K562 (cell line): ENCODE data around the gene CELF4. TPM values are rescaled to one million over a fixed set of nuclear protein-coding genes. Genes with fewer than 3 reads are reported as not detected.

Experiments
- ATAC-seq: fragments of 200-7000 bp; cut with Tn5 transposase; 3 replicates; pipeline ENCODE4 v1.9.1; 2020; ENCODE audit warnings: moderate library complexity
- BruUV-seq: library from RNA; stranded (reverse); fragments of 400-500 nt; replicated peaks from 2 replicates; lab custom pipeline; 2021; lab: Mats Ljungman, UMichigan
- CTCF ChIA-PET: fragments of 300-600 bp; formaldehyde crosslinking; extraction: SDS; loops from one replicate; lab custom pipeline; 2021; ENCODE audit warnings: low intra/inter-chr PET ratio; lab: Yijun Ruan, JAX
- POLR2A ChIA-PET: fragments of 300-600, 350-650 bp; sonication (Branson Sonifier 250); formaldehyde crosslinking; extraction: SDS; loops from one replicate; lab custom pipeline; 2021; ENCODE audit warnings: antibody characterized with exemption, inconsistent platforms; lab: Yijun Ruan, JAX
- DNase-seq, 4 experiments: peaks; one replicate each; pipeline versions ENCODE4 v3.0.0 to v3.0.0-alpha.2; 2011 to 2018; ENCODE audit warnings: low spot score in 3 of 4, mixed read lengths in 3 of 4; ENCODE audit errors: extremely low read depth in 1 of 4
- FAIRE-seq: peaks from 2 replicates; lab custom pipeline; 2011; peaks lifted over from hg19 to GRCh38; lab: Jason Lieb, UNC
- H2AFZ ChIP-seq: 2 replicates; pipeline ENCODE4 v1.6.0; 2011; ENCODE audit warnings: low read depth, low read length, control low read depth, inconsistent platforms
- H3K27ac ChIP-seq: fragments of 200-600 bp; 3 replicates; pipeline ENCODE4 v1.8.0; 2011; ENCODE audit warnings: low read depth, mild to moderate bottlenecking, control low read depth, inconsistent platforms, low read length, moderate library complexity, mixed read lengths; ENCODE audit errors: extremely low read depth
- H3K27me3 ChIP-seq, 2 experiments: fragments of 300-600 bp in 1 of 2; 2 replicates in 1 of 2; 3 replicates in 1 of 2; pipeline versions ENCODE4 v1.6.0 to v1.8.0; 2011; ENCODE audit warnings: inconsistent platforms in 2 of 2, low read length in 2 of 2, mild to moderate bottlenecking in 1 of 2, mixed read lengths in 1 of 2, moderate library complexity in 1 of 2; ENCODE audit not compliant: control insufficient read depth in 2 of 2, insufficient read depth in 2 of 2
- H3K36me3 ChIP-seq: fragments of 300-600 bp; 3 replicates; pipeline ENCODE4 v1.8.0; 2011; ENCODE audit warnings: mild to moderate bottlenecking, low read length, inconsistent platforms; ENCODE audit not compliant: control insufficient read depth, insufficient read depth
- H3K4me1 ChIP-seq, 2 experiments: fragments of 200-600 bp in 1 of 2; replicated peaks in 1 of 2; 2 replicates in 1 of 2; 3 replicates in 1 of 2; pipeline versions ENCODE4 v1.5.1 to v1.8.0; 2011; ENCODE audit warnings: inconsistent platforms in 2 of 2, low read length in 2 of 2, mild to moderate bottlenecking in 1 of 2, mixed read lengths in 1 of 2, moderate library complexity in 1 of 2; ENCODE audit not compliant: control insufficient read depth in 2 of 2, insufficient read depth in 2 of 2
- H3K4me2 ChIP-seq: 2 replicates; pipeline ENCODE4 v1.6.1; 2011; ENCODE audit warnings: low read length, control low read depth, inconsistent platforms, mixed read lengths; ENCODE audit not compliant: insufficient read depth
- H3K4me3 ChIP-seq: fragments of 200-600 bp; sonication (generic), shearing (Covaris generic); 2 replicates; pipeline ENCODE4 v1.5.1; 2016; ENCODE audit warnings: control low read depth, inconsistent platforms
- H3K79me2 ChIP-seq: fragments of 200-600 bp; 3 replicates; pipeline ENCODE4 v1.8.0; 2011; ENCODE audit warnings: low read length, inconsistent platforms; ENCODE audit not compliant: control insufficient read depth, insufficient read depth
- H3K9ac ChIP-seq, 2 experiments: 2 replicates each; pipeline versions ENCODE4 v1.6.0 to v1.6.1; 2011; ENCODE audit warnings: low read depth in 2 of 2, low read length in 2 of 2, control low read depth in 1 of 2, inconsistent platforms in 1 of 2, mild to moderate bottlenecking in 1 of 2, mixed read lengths in 1 of 2; ENCODE audit not compliant: insufficient read depth in 1 of 2
- H3K9me1 ChIP-seq: one replicate; pipeline ENCODE4 v1.6.0; 2011; ENCODE audit warnings: inconsistent platforms, mild to moderate bottlenecking, low read length, moderate library complexity; ENCODE audit not compliant: control insufficient read depth, insufficient read depth
- H3K9me3 ChIP-seq: replicated peaks from 2 replicates; pipeline ENCODE4 v1.5.1; 2011; ENCODE audit warnings: low read depth, low read length, inconsistent platforms; ENCODE audit not compliant: control insufficient read depth, insufficient read depth
- H4K20me1 ChIP-seq: replicated peaks from 2 replicates; pipeline ENCODE4 v1.6.1; 2011; ENCODE audit warnings: low read length, inconsistent platforms, mixed read lengths; ENCODE audit not compliant: control insufficient read depth, insufficient read depth
- BRD9 ChIP-seq: fragments of 450-650 bp; IDR thresholded peaks from 2 replicates; pipeline ENCODE4 v1.6.1; 2018; ENCODE audit warnings: low read depth; ENCODE audit not compliant: partially characterized antibody
- CCNT2 ChIP-seq: IDR thresholded peaks from 2 replicates; pipeline ENCODE4 v1.6.1; 2011; ENCODE audit warnings: borderline replicate concordance, low read depth, mild to moderate bottlenecking, moderate library complexity, mixed read lengths, low read length; ENCODE audit not compliant: insufficient read length; ENCODE audit errors: extremely low read depth
- EGR1 ChIP-seq: fragments of 450-650 bp; conservative IDR thresholded peaks from 2 replicates; pipeline ENCODE4 v1.6.1; 2017; ENCODE audit warnings: mild to moderate bottlenecking
- MYNN ChIP-seq, 2 experiments: sonication (generic); formaldehyde crosslinking in 1 of 2; IDR thresholded peaks; 2 replicates each; pipeline versions ENCODE4 v1.5.0 to v1.6.1; 2016 to 2020; ENCODE audit warnings: antibody characterized with exemption in 1 of 2, missing genetic modification reagents in 1 of 2
- RAD51 ChIP-seq: fragments of 450-650 bp; IDR thresholded peaks from 2 replicates; pipeline ENCODE4 v1.7.1; 2016; ENCODE audit warnings: low read depth, mild to moderate bottlenecking, borderline replicate concordance
- ZNF408 ChIP-seq: fragments of 250-450 bp; sonication (Bioruptor Pico); IDR thresholded peaks from 2 replicates; pipeline ENCODE4 v1.4.0; 2020; ENCODE audit warnings: low read depth, mild to moderate bottlenecking, moderate library complexity
- WGBS: fragments of 100-300 bp; shearing (Covaris generic); methylation state at CpG from one replicate; pipeline ENCODE4 v1.1.6; 2016; ENCODE audit warnings: low coverage, mixed read lengths; ENCODE audit not compliant: insufficient coverage; ENCODE audit errors: missing lambda C conversion rate; 5-methylcytosine and 5-hydroxymethylcytosine counted together
- in situ Hi-C: fragments of 300-500 bp; cut with MboI; formaldehyde crosslinking; loops from 4 replicates; pipeline ENCODE4 v1.15.0; 2018; ENCODE audit warnings: inconsistent platforms, mixed read lengths
- intact Hi-C: fragments of 100-400 bp; cut with micrococcal nuclease; formaldehyde crosslinking; loops from 2 replicates; pipeline ENCODE4 v1.14.2; 2022
- polyA plus RNA-seq, 8 experiments: library from polyadenylated mRNA; depleted of rRNA in 4 of 8; stranded (reverse) in 5 of 8; unstranded in 3 of 8; fragments of >200 nt; fragmentation: Nextera tagmentation in 2 of 8; fragmentation: Illumina TruSeq in 1 of 8; extraction: Ambion mirVana in 2 of 8; extraction: Trizol in 1 of 8; gene quantifications; 2 replicates each; pipeline versions ENCODE4 v1.2.1 to v1.2.3, GENCODE V29; 2011 to 2014; ENCODE audit warnings: inconsistent platforms in 1 of 8, missing spikeins in 1 of 8
- total RNA-seq, 7 experiments: library from RNA; depleted of rRNA in 6 of 7; stranded (reverse); fragments of >200 nt in 6 of 7; fragmentation: Illumina TruSeq in 2 of 7; extraction: Trizol in 2 of 7; gene quantifications; 2 replicates each; pipeline versions ENCODE4 v1.2.1 to v1.2.3, GENCODE V29; 2011 to 2021; ENCODE audit warnings: low replicate concordance in 1 of 7
- TF ChIP-seq, protein P1 (sequence below): IDR thresholded peaks from 2 replicates; pipeline ENCODE4 v1.6.1; 2011; ENCODE audit not compliant: insufficient read length; ENCODE audit errors: extremely low read depth
- TF ChIP-seq, protein P2 (sequence below): fragments of 250-450 bp; sonication (Bioruptor Pico); IDR thresholded peaks from 2 replicates; pipeline ENCODE4 v1.5.0; 2020; ENCODE audit warnings: mild to moderate bottlenecking
- TF ChIP-seq, protein P3 (sequence below): fragments of 450-650 bp; formaldehyde crosslinking; conservative IDR thresholded peaks from 2 replicates; pipeline ENCODE4 v1.4.0; 2022; ENCODE audit warnings: mild to moderate bottlenecking, missing genetic modification characterization

CELF4 gene
- total and polyA plus RNA-seq, 9 of the 15 experiments (the other 6 are each of a cell fraction or from before 2014, with no cell fraction given) = 0.04 to 0.24 (median 0.07) TPM; not detected in 3

DNA sequence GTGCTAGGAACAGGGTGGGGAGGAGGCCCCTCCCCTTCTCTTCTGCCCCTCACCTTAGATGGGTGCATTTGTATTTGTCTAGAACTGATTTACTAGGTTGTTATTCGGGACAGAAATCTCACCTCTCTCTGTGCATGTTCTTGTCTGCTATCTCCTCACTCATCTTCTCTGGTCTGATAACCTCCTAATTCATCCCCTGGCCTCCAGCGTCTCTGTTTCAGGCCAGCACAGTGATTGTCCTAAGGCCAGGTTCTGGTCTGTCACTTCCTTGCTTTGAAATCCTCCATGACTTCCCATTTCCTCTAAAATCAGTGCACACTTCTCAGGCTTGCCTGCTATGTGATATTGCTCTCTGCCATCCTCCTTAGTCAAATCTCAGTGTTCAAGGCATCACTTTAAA lies 58.4 kb downstream of the CELF4 start (continued):
- TF ChIP-seq, protein P1, sequence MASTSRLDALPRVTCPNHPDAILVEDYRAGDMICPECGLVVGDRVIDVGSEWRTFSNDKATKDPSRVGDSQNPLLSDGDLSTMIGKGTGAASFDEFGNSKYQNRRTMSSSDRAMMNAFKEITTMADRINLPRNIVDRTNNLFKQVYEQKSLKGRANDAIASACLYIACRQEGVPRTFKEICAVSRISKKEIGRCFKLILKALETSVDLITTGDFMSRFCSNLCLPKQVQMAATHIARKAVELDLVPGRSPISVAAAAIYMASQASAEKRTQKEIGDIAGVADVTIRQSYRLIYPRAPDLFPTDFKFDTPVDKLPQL = no peak

DNA sequence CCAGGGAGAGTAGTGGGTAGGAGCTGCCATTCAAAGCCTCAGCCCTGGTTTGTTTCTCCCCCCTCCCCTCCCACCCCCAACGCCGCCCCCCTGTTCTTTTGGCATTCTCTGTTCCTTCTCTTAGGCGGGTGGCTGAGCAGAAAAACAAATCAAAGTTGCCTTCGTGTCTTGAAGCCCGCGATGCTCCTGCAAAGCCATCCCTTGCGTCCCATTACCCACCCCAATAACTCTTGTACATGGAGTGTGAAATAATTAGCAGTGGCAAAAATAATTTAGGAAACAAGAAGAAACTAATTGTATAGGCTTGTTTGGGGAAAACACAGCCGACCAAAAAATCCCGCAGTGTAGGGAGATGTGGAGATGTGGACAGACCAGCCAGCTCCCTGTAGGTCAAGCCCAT lies 59.6 kb downstream of the CELF4 start:
- Histone ChIP-seq H3K9me1 (no peaks in the 10 kb centered on the region), H3K79me2 (no peaks in the 10 kb centered on the region), H3K9ac (no peak overlapping the region), H3K4me1 (no peaks in the 10 kb centered on the region), H3K4me3 (no peak overlapping the region), H3K4me2 (no peak overlapping the region), H3K27me3 (no peaks in the 10 kb centered on the region; a peak in 1 of 5 replicates), H4K20me1 (0 out of 2 replicates have a peak, but pooled peaks cover 4% of the 10 kb centered on the region), H2AFZ (no peak overlapping the region), H3K9me3 (no peaks in the 10 kb centered on the region), H3K36me3 (no peaks in the 10 kb centered on the region), H3K27ac (no peak overlapping the region)
- no TSS peak for BruUV-seq
- no peak for TF ChIP-seq CCNT2
- ChIA-PET CTCF (no interaction called here), POLR2A (interaction anchor here (1.0 kb wide), 1 partner anchor 19 kb away, joined by 3 read pairs; no protein-coding TSS in a partner anchor)
- FAIRE-seq = no peak
- WGBS = 0% methylated on average over 7 of the region's 9 CpGs
- in situ Hi-C loops = no loop called here
- DNase-seq = no peak
- intact Hi-C loops = no loop called here
- ATAC-seq = no peak

DNA sequence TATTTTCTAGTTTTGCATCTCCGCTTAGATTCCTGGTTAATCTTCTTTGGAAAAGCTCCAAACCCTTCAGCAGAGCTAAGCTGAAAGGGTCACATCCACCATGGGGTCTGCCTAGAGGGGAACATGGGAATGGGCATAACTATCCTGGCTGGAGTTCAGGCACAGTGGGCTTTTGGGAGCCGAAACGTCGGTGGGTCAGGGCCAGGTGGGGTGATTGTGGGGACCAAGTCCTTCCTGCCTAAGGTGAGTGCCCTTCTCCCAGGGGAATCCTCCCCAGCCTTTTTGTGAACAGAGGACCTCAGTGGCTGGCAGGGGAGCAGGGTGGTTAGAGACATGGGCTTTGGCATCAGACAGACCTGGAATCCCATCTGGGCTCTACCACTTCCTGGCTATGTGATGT lies 60.3 kb downstream of the CELF4 start:
- Histone ChIP-seq H3K27me3 (no peaks in the 10 kb centered on the region; a peak in 1 of 5 replicates), H3K79me2 (no peaks in the 10 kb centered on the region), H3K27ac (no peak overlapping the region), H3K9me1 (no peaks in the 10 kb centered on the region), H3K4me2 (no peak overlapping the region), H4K20me1 (0 out of 2 replicates have a peak, but pooled peaks cover 4% of the 10 kb centered on the region), H2AFZ (no peak overlapping the region), H3K9ac (no peak overlapping the region), H3K9me3 (no peaks in the 10 kb centered on the region), H3K36me3 (no peaks in the 10 kb centered on the region), H3K4me1 (no peaks in the 10 kb centered on the region), H3K4me3 (no peak overlapping the region)
- WGBS = 1% methylated on average over 4 of the region's 4 CpGs
- in situ Hi-C loops = no loop called here
- CTCF ChIA-PET = no interaction called here
- POLR2A ChIA-PET = no interaction called here
- FAIRE-seq = no peak
- no peak for ATAC-seq
- intact Hi-C loops = no loop called here
- no peak for DNase-seq
- BruUV-seq = no TSS peak
- TF ChIP-seq, protein P2, sequence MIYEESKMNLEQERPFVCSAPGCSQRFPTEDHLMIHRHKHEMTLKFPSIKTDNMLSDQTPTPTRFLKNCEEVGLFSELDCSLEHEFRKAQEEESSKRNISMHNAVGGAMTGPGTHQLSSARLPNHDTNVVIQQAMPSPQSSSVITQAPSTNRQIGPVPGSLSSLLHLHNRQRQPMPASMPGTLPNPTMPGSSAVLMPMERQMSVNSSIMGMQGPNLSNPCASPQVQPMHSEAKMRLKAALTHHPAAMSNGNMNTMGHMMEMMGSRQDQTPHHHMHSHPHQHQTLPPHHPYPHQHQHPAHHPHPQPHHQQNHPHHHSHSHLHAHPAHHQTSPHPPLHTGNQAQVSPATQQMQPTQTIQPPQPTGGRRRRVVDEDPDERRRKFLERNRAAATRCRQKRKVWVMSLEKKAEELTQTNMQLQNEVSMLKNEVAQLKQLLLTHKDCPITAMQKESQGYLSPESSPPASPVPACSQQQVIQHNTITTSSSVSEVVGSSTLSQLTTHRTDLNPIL (CRISPR knock-in tag) = no peak
- TF ChIP-seq ZNF408 (CRISPR knock-in tag) (no peak), EGR1 (no peak), RAD51 (no peak), MYNN (IDR thresholded peaks at IDR 0.05) (no peak), MYNN (CRISPR knock-in tag; IDR thresholded peaks at IDR 0.05) (no peak), BRD9 (no peak)
- TF ChIP-seq, protein P3, sequence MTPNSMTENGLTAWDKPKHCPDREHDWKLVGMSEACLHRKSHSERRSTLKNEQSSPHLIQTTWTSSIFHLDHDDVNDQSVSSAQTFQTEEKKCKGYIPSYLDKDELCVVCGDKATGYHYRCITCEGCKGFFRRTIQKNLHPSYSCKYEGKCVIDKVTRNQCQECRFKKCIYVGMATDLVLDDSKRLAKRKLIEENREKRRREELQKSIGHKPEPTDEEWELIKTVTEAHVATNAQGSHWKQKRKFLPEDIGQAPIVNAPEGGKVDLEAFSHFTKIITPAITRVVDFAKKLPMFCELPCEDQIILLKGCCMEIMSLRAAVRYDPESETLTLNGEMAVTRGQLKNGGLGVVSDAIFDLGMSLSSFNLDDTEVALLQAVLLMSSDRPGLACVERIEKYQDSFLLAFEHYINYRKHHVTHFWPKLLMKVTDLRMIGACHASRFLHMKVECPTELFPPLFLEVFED (CRISPR knock-in tag) = no peak
